Neutrophil (primary cell): Measurements from ENCODE around the gene FLOT2.
"Not testable (repeated sequence)": the region's sequence is repeated elsewhere in the genome, so short reads cannot be mapped to it uniquely, and the experiment has no call there.

Source experiments
- H3K27ac ChIP-seq: fragments of 200-600 bp; sonication (generic); 2 replicates; pipeline ENCODE4 v1.5.1; 2016; ENCODE audit warnings: mild to moderate bottlenecking, moderate library complexity
- H3K27me3 ChIP-seq: fragments of 200-600 bp; sonication (generic); 2 replicates; pipeline ENCODE4 v1.6.0; 2016; ENCODE audit warnings: mild to moderate bottlenecking
- H3K36me3 ChIP-seq: fragments of 200-600 bp; sonication (generic); 2 replicates; pipeline ENCODE4 v1.5.1; 2017
- H3K4me1 ChIP-seq, 2 experiments: fragments of 200-600 bp in 1 of 2; sonication (generic) in 1 of 2; 1 replicate in 1 of 2; 2 replicates in 1 of 2; pipeline versions ENCODE4 v1.5.1 to v1.6.1; 2013 to 2016; ENCODE audit warnings: low read depth in 1 of 2, low read length in 1 of 2, mild to moderate bottlenecking in 1 of 2, moderate library complexity in 1 of 2; ENCODE audit not compliant: control insufficient read depth in 1 of 2, insufficient read depth in 1 of 2
- H3K4me3 ChIP-seq, 2 experiments: fragments of 200-600 bp in 1 of 2; sonication (generic) in 1 of 2; 1 replicate in 1 of 2; 2 replicates in 1 of 2; pipeline ENCODE4 v1.5.1; 2013 to 2016; ENCODE audit warnings: low read depth in 1 of 2, low read length in 1 of 2, mild to moderate bottlenecking in 1 of 2, moderate library complexity in 1 of 2
- H3K9me3 ChIP-seq: fragments of 200-600 bp; sonication (generic); 2 replicates; pipeline ENCODE4 v1.5.1; 2016
- CTCF ChIP-seq: fragments of 200-600 bp; sonication (generic); IDR thresholded peaks from 2 replicates; pipeline ENCODE4 v1.5.1; 2016; ENCODE audit warnings: antibody characterized with exemption

Gene FLOT2

GRCh38 chr17:28897769-28898526 is 415 bp upstream of the FLOT2 start:
- Histone ChIP-seq H3K4me1 (peaks cover 77 to 83% of the 10 kb centered on the region in 2 experiments), H3K36me3 (peaks cover 18% of the 10 kb centered on the region), H3K27ac (peak overlapping the region; percentile 98)

GRCh38 chr17:28896491-28896883 is 1.0 kb downstream of the FLOT2 start:
- Histone ChIP-seq H3K27ac (peak overlapping the region; percentile 98), H3K4me3 (peak overlapping the region; percentile 92 to 94), H3K4me1 (peaks cover 84 to 91% of the 10 kb centered on the region in 2 experiments), H3K27me3 (no peaks in the 10 kb centered on the region), H3K36me3 (peaks cover 23% of the 10 kb centered on the region), H3K9me3 (no peaks in the 10 kb centered on the region)
- TF ChIP-seq CTCF = no peak

More at GRCh38 chr17:28897769-28898526, 415 bp upstream of the FLOT2 start:
- Histone ChIP-seq H3K9me3 (no peaks in the 10 kb centered on the region), H3K27me3 (no peaks in the 10 kb centered on the region), H3K4me3 (peak overlapping the region; percentile 92 to 94)
- no peak for TF ChIP-seq CTCF

- no peaks in the 10 kb centered on the region for H3K27me3 ChIP-seq
- H3K27ac ChIP-seq = peak overlapping the region; percentile 98
- no peak for TF ChIP-seq CTCF
- no peaks in the 10 kb centered on the region for H3K9me3 ChIP-seq
- H3K4me1 ChIP-seq = peaks cover 78 to 91% of the 10 kb centered on the region in 2 experiments
- peaks cover 27% of the 10 kb centered on the region for H3K36me3 ChIP-seq
- peak overlapping the region; percentile 92 to 94 for H3K4me3 ChIP-seq
Observed at GRCh38 chr17:28895794-28896447, 1.6 kb downstream of the FLOT2 start.

- Histone ChIP-seq H3K4me1 (peaks cover 68 to 87% of the 10 kb centered on the region in 2 experiments), H3K27ac (peak overlapping the region; percentile 98), H3K36me3 (peaks cover 30% of the 10 kb centered on the region), H3K4me3 (peak overlapping the region; percentile 92 to 94)
- not testable (repeated sequence) for H3K9me3 ChIP-seq, H3K27me3 ChIP-seq
Observed at GRCh38 chr17:28893248-28894183, 4.0 kb downstream of the FLOT2 start.

- Histone ChIP-seq H3K9me3 (no peaks in the 10 kb centered on the region), H3K27me3 (no peaks in the 10 kb centered on the region), H3K36me3 (peaks cover 39% of the 10 kb centered on the region), H3K4me3 (peak overlapping the region in 1 of 2 experiments; percentile 94), H3K4me1 (peaks cover 59 to 81% of the 10 kb centered on the region in 2 experiments), H3K27ac (peak overlapping the region; percentile 98)
- no peak for TF ChIP-seq CTCF
Observed at GRCh38 chr17:28892024-28892423, 5.5 kb downstream of the FLOT2 start.
